ENCODE measurements around the gene IGFBP2.

Gene IGFBP2

GRCh38 chr2:216603010-216603883, 30.0 kb upstream of the IGFBP2 start:
- no peak for DNase-seq (ENCODE audit: extremely low read depth, low read depth)
- TF ChIP-seq CTCF (IDR thresholded peaks at IDR 0.05; ENCODE audit: low read depth, low read length) = no peak

GRCh38 chr2:216603884-216604245, 29.4 kb upstream of the IGFBP2 start:
- TF ChIP-seq CTCF (IDR thresholded peaks at IDR 0.05; ENCODE audit: low read depth, low read length) = no peak
- no peak for DNase-seq (ENCODE audit: extremely low read depth, low read depth)

GRCh38 chr2:216604458-216604857, 28.8 kb upstream of the IGFBP2 start:
- no peak for TF ChIP-seq CTCF (IDR thresholded peaks at IDR 0.05; ENCODE audit: low read depth, low read length)
- no peak for DNase-seq (ENCODE audit: extremely low read depth, low read depth)

- no peak for DNase-seq (ENCODE audit: extremely low read depth, low read depth)
These were observed 26.5 kb upstream of the IGFBP2 start for GRCh38 chr2:216606551-216607276.

GRCh38 chr2:216607277-216607560, 26.0 kb upstream of the IGFBP2 start:
- no peak for TF ChIP-seq CTCF (IDR thresholded peaks at IDR 0.05; ENCODE audit: low read depth, low read length)
- DNase-seq (ENCODE audit: extremely low read depth, low read depth) = no peak

More at GRCh38 chr2:216606551-216607276, 26.5 kb upstream of the IGFBP2 start:
- TF ChIP-seq CTCF (IDR thresholded peaks at IDR 0.05; ENCODE audit: low read depth, low read length) = no peak

GRCh38 chr2:216608525-216608924, 24.7 kb upstream of the IGFBP2 start:
- no peak for TF ChIP-seq CTCF (IDR thresholded peaks at IDR 0.05; ENCODE audit: low read depth, low read length)
- DNase-seq (ENCODE audit: extremely low read depth, low read depth) = no peak
